Measurements from ENCODE around the gene PHLPP1.

Gene PHLPP1

GRCh38 chr18:62997076-62997475 is 281.7 kb downstream of the PHLPP1 start:
- TF ChIP-seq CTCF (conservative IDR thresholded peaks at IDR 0.05; ENCODE audit: low read depth, low read length), result no peak
- H3K36me3 ChIP-seq (ENCODE audit: insufficient read depth), result no peaks in the 10 kb centered on the region
- H3K79me2 ChIP-seq (ENCODE audit: insufficient read depth, low read depth), result no peaks in the 10 kb centered on the region
- no peak overlapping the region for H3K4me2 ChIP-seq
- H3K9ac ChIP-seq, result no peak overlapping the region
- no peak overlapping the region for H3K4me3 ChIP-seq (IDR thresholded peaks at IDR 0.05; ENCODE audit: insufficient read depth, low read depth, low read length)
- no peaks in the 10 kb centered on the region for H3K27me3 ChIP-seq (ENCODE audit: insufficient read depth, low read depth)
- H2AFZ ChIP-seq (ENCODE audit: low read depth), result no peak overlapping the region
- no peaks in the 10 kb centered on the region for H4K20me1 ChIP-seq (ENCODE audit: insufficient read depth)
- H3K4me1 ChIP-seq (ENCODE audit: low read depth, poor library complexity, severe bottlenecking), result no peaks in the 10 kb centered on the region
- H3K27ac ChIP-seq, result no peak overlapping the region

- H3K4me2 ChIP-seq, result no peak overlapping the region
- H3K9ac ChIP-seq, result no peak overlapping the region
- TF ChIP-seq CTCF (conservative IDR thresholded peaks at IDR 0.05; ENCODE audit: low read depth, low read length), result no peak
- H3K4me3 ChIP-seq (IDR thresholded peaks at IDR 0.05; ENCODE audit: insufficient read depth, low read depth, low read length), result no peak overlapping the region
- no peaks in the 10 kb centered on the region for H4K20me1 ChIP-seq (ENCODE audit: insufficient read depth)
- no peak overlapping the region for H3K27ac ChIP-seq
- H3K27me3 ChIP-seq (ENCODE audit: insufficient read depth, low read depth), result no peaks in the 10 kb centered on the region
- H3K4me1 ChIP-seq (ENCODE audit: low read depth, poor library complexity, severe bottlenecking), result no peaks in the 10 kb centered on the region
- no peaks in the 10 kb centered on the region for H3K36me3 ChIP-seq (ENCODE audit: insufficient read depth)
- no peaks in the 10 kb centered on the region for H3K79me2 ChIP-seq (ENCODE audit: insufficient read depth, low read depth)
- no peak overlapping the region for H2AFZ ChIP-seq (ENCODE audit: low read depth)
Observed at GRCh38 chr18:62998443-62998842, 283.1 kb downstream of the PHLPP1 start.

GRCh38 chr18:62999392-62999791 is 284.1 kb downstream of the PHLPP1 start:
- no peaks in the 10 kb centered on the region for H3K4me1 ChIP-seq (ENCODE audit: low read depth, poor library complexity, severe bottlenecking)
- no peaks in the 10 kb centered on the region for H3K79me2 ChIP-seq (ENCODE audit: insufficient read depth, low read depth)
- TF ChIP-seq CTCF (conservative IDR thresholded peaks at IDR 0.05; ENCODE audit: low read depth, low read length), result no peak
- H3K4me3 ChIP-seq (IDR thresholded peaks at IDR 0.05; ENCODE audit: insufficient read depth, low read depth, low read length), result no peak overlapping the region
- H3K4me2 ChIP-seq, result no peak overlapping the region
- H4K20me1 ChIP-seq (ENCODE audit: insufficient read depth), result no peaks in the 10 kb centered on the region
- no peak overlapping the region for H3K27ac ChIP-seq
- H3K9ac ChIP-seq, result no peak overlapping the region
- no peaks in the 10 kb centered on the region for H3K27me3 ChIP-seq (ENCODE audit: insufficient read depth, low read depth)
- H3K36me3 ChIP-seq (ENCODE audit: insufficient read depth), result no peaks in the 10 kb centered on the region
- no peak overlapping the region for H2AFZ ChIP-seq (ENCODE audit: low read depth)

- Histone ChIP-seq H3K27me3 (ENCODE audit: insufficient read depth, low read depth) (no peaks in the 10 kb centered on the region), H3K4me1 (ENCODE audit: low read depth, poor library complexity, severe bottlenecking) (no peaks in the 10 kb centered on the region), H3K36me3 (ENCODE audit: insufficient read depth) (no peaks in the 10 kb centered on the region), H3K9ac (no peak overlapping the region), H3K4me3 (IDR thresholded peaks at IDR 0.05; ENCODE audit: insufficient read depth, low read depth, low read length) (no peak overlapping the region), H3K4me2 (no peak overlapping the region), H4K20me1 (ENCODE audit: insufficient read depth) (no peaks in the 10 kb centered on the region), H2AFZ (ENCODE audit: low read depth) (no peak overlapping the region), H3K27ac (no peak overlapping the region), H3K79me2 (ENCODE audit: insufficient read depth, low read depth) (no peaks in the 10 kb centered on the region)
- no peak for TF ChIP-seq CTCF (conservative IDR thresholded peaks at IDR 0.05; ENCODE audit: low read depth, low read length)
Observed at GRCh38 chr18:62999921-63000320, 284.6 kb downstream of the PHLPP1 start.

- H3K27ac ChIP-seq, result no peak overlapping the region
- no peaks in the 10 kb centered on the region for H4K20me1 ChIP-seq (ENCODE audit: insufficient read depth)
- no peak overlapping the region for H3K4me3 ChIP-seq (IDR thresholded peaks at IDR 0.05; ENCODE audit: insufficient read depth, low read depth, low read length)
- no peak overlapping the region for H3K4me2 ChIP-seq
- no peaks in the 10 kb centered on the region for H3K27me3 ChIP-seq (ENCODE audit: insufficient read depth, low read depth)
- no peak overlapping the region for H2AFZ ChIP-seq (ENCODE audit: low read depth)
- no peaks in the 10 kb centered on the region for H3K79me2 ChIP-seq (ENCODE audit: insufficient read depth, low read depth)
- H3K36me3 ChIP-seq (ENCODE audit: insufficient read depth), result no peaks in the 10 kb centered on the region
- no peak for TF ChIP-seq CTCF (conservative IDR thresholded peaks at IDR 0.05; ENCODE audit: low read depth, low read length)
- H3K4me1 ChIP-seq (ENCODE audit: low read depth, poor library complexity, severe bottlenecking), result no peaks in the 10 kb centered on the region
- no peak overlapping the region for H3K9ac ChIP-seq
Observed at GRCh38 chr18:63000839-63001238, 285.5 kb downstream of the PHLPP1 start.

Measured in KMS-11 (cell line).